ENCODE results near the gene CBFA2T2.

DNA sequence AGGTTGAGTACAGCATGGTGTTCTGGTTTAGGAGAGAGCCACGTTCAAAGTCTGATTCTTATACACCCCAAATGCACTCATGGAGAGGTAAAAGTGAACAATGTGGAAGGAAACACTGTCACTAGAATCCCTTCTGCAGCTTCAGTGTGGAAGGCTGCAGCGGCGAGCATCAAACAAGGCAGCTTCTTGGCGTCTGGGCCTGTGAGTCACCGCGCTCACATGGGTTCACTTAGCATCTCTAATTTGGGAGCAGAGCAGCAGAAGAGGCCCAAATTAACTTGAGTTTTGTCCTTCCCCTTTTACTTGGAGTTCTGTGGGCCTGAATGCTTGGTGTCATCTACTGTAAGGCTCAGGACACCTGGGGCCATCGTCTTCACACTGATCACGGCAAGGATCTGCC is 207.2 kb downstream of the CBFA2T2 start:
- TF ChIP-seq CTCF (optimal IDR thresholded peaks at IDR 0.05 in 1 of 3, IDR thresholded peaks at IDR 0.05 in 1 of 3, conservative IDR thresholded peaks at IDR 0.05 in 1 of 3; ENCODE audit: extremely low read depth in 1 of 3, insufficient read depth in 2 of 3, low read length in 3 of 3) = no peak
- TF ChIP-seq EZH2 (IDR thresholded peaks at IDR 0.05; ENCODE audit: low read length) = no peak

Measured in keratinocyte (primary cell).